SK-N-MC (cell line): Measurements from ENCODE around the gene ZMYND8.

Experiments
- EZH2 ChIP-seq: fragments of 200-600 bp; sonication (generic); IDR thresholded peaks from one replicate; pipeline ENCODE4 v1.6.1; 2017; ENCODE audit warnings: antibody characterized with exemption
- FOXP2 ChIP-seq: optimal IDR thresholded peaks from 2 replicates; pipeline ENCODE3; 2011; ENCODE audit warnings: mild to moderate bottlenecking, moderate library complexity; ENCODE audit not compliant: insufficient read depth; ENCODE audit errors: extremely low read length, control extremely low read depth
- POLR2AphosphoS5 ChIP-seq: IDR thresholded peaks from 2 replicates; pipeline ENCODE4 v1.6.1; 2012; ENCODE audit warnings: mild to moderate bottlenecking, low read depth, low read length, borderline replicate concordance

DNA sequence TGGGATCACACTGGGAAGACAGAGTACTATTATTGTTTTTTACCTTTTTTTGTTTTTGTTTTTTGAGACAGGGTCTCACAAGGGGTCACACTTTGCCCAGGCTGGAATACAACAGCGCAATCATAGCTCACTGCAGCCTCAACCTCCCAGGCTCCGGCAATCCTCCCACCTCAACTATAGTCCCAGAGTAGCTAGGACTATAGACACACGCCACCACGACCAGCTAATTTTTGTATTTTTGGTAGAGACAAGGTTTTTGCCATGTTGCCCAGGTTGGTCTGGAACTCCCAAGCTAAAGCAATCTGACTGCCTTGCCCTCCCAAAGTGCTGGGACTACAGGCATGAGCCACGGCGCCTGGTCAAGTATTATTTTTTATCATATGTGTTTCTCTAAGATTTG, 81.0 kb downstream of the ZMYND8 start:
- TF ChIP-seq POLR2AphosphoS5: no peak
- TF ChIP-seq EZH2: no peak
- no peak for TF ChIP-seq FOXP2
